ENCODE measurements around the gene NCOR2. TPM values are rescaled to one million over a fixed set of nuclear protein-coding genes. Genes with fewer than 3 reads are reported as not detected.
A peak's percentile ranks its signal among the peaks of the same experiment; 100 is the strongest.

NCOR2 gene
- total RNA-seq, 1 donor from 2014 or later, result 12.8 TPM

DNA sequence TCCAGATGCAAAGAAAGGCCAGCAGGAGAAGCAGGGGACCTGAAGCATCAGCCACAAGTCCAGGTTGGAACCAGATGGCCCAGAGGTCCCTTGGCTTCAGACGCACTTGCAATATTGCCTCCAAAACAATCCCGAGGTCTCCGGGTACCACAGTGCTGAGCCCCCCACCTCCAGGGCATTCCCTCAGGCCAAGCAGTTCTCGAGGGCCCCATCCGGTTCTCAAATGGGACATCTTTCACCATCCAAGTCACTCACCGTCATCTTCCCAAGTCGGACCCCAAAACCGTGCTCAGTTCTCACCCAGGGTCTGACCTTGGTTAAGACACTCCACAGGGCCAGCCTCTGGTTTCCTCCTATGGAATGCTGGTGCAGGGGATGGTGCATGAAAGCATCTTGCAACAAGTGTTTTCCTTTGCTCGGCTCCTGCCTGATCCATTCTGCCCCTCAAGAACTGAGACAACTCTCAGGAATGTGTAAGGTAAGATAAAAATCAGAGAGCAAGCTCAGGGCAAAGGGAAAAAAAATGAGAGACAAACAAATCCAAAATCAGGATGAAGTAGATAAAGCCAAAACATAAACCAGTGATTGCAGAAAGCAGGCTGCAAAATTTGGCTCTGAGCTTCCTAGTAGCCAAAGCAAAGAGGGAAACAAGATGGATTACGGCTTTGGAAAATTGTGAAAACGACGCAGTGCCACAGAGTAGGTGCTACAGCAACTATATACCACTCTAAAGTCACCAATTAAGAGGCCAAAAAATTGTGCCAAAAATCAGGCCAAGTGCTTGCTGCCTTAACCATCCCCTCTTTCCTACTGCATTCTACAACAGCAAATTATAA, 8.0 kb downstream of the NCOR2 start:
- DNase-seq, result no peak

DNA sequence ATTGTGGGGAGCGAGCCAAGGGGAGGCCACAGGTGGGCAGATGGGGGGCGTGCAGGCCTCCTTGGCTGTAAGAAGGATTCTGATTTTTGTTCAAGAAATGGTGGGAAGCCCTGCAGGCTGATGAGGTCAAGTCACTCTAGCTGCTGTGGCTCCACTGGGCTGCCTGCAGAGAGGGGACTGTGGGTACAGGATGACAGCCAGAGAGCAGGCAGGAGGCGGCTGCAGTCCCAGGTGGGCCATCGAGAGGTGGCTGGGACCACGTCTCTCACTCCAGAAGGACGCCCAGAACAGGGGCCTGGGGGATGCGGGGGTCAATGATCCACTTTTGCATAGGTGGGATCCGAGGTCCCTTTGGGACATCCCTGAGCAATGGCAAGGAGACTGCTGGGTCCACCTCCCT, 9.1 kb downstream of the NCOR2 start:
- no peak for DNase-seq

DNA sequence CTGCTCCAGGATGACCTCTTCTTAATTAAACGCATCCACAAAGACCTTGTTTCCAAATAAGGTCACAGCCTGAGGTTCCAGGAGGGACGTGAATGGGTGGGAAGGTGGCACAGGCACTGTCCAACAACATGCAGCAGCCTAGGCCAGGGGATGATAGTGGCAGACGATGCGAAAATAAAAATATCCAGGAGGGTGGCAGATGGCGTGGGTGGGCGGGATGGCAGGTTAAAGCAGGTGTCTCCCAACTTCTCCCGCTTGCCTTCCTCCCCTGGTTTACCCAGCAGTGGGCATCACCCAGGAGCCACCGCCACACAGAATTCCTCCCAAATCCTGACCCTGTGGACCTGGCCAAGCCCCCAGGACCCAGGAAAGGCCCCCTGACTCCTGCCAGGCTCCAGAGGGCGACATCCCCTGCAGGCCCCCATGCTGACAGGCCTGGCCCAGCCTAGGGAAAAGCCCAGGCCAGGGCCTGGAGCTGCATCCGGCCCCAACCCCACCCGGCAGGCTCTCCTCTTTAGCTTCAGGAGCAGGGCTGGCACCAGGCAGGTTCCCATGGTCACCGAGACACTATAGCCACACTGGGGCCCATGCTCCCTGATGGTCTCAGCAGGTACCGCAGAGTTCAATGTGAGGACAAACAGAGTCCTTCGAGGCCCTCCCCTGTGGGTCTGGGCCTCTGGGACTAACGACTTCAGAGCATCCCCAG, 9.7 kb downstream of the NCOR2 start:
- no peak for DNase-seq

DNA sequence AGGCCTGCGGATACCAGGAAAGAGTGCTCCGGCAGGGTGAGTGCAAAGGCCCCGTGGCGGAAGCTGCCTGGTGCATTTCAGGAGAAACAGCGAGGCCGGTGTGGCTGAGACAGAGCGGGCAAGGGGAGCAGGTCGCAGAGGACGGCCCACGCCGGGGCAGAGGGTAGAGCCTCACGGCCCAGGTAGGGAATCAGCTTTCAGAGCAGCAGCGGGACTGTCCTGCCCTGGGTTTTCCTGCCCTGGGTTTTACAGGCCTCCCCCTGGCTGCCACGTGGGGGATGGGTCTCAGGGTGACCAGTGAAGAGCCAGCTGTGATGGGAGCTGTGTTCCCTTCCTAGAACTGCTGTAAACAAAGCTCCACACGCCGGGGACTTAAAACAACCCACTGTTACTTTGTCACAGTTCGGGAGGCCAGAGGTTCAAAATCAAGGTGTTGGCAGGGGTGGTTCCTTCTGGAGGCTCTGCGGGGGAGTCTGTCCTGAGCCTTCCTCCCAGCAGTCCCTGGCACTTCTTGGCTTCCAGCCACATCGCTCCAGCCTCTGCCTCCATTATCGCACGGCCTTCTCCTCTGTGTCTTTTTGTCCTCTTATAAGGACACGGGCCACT, 10.4 kb downstream of the NCOR2 start:
- DNase-seq, result peak; percentile 33

DNA sequence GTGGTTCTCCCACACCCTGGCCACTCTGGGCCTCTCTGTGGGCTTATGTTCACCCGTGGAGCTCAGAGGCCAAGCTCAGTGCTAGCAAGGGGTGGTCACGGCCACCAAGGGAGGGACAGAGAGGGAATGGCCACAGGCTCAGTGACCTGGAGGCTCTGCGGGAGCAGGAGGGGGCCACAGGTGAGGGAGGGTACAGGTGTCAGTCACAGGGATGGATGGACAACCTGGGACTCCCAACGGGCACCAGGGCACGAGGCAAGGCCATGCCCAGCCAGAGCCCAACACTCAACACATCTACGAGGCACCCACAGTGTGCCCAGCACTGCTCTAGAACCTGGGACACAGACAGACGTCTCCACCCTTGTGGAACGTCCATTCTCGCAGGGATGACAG, 11.3 kb downstream of the NCOR2 start:
- no peak for DNase-seq

DNA sequence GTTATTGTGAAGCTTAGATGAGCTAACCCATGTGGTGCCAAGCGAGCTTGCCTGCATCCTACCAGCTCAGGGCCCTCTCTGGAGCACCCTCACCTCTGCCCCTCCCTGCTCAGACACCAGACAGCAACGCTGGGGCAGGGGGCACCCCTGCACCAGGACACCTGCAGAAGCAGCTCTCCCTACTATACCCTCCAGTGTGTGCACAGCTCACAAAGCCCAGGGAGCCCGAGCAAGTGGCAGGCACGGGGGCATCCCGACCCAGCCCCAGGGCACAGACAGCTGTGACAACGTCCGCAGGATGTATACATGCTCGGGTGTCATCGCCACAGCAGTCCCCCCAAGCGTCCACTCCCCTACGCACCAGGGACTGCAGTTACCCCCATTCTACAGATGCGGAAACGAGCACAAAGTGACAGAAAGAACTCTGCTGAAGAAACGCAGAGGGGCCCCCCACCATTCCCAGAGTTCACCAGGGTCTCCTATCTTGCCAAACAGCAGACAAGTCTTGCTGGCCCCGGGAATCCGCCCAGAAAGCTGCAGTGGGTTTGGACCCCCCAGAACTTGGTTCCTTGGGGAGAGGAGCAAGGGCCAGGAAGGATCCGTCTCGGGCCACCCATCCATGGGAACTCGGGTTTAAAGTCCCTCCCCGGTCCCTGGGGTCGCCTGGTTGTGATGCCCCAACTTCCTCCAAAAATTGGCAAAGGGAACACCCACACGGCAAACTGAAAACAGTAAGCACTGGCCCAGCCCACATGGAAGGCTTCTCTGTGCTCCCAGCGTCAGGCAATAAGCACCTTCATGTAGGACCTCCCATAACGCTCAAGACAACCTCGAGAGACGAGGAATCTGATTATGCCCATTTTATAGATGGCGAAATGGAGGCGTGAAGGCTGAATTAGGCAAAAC, 12.0 kb downstream of the NCOR2 start:
- DNase-seq, result no peak

DNA sequence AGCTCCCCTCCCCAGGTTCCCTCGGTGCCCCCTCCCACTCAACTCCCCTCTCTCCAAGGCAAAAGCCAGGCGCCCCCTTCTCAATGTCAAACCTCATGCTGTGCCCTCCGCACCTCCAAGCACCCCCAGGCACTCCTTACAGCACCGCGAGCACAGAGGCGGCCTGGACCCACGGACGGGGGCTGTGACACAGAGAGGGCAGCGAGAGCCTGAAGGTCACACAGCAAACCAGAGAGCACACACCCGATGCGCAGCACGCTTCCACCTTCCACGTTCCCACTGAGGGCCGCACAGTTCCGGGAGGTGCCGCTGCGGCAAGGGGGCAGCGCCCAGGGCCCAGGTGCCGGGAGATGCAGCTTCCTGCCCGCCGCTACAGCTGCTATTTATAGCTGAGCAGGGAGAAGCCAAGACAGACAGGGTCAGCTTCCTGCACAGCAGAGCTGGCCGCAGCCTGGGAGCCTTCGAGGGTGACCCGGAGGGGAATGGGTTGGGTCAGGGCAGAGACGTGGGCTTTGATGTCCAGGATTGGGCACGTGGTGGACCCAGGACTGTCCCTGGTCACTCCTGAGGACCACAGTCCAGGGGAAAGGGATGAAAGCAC, 12.9 kb downstream of the NCOR2 start:
- DNase-seq, result no peak

DNA sequence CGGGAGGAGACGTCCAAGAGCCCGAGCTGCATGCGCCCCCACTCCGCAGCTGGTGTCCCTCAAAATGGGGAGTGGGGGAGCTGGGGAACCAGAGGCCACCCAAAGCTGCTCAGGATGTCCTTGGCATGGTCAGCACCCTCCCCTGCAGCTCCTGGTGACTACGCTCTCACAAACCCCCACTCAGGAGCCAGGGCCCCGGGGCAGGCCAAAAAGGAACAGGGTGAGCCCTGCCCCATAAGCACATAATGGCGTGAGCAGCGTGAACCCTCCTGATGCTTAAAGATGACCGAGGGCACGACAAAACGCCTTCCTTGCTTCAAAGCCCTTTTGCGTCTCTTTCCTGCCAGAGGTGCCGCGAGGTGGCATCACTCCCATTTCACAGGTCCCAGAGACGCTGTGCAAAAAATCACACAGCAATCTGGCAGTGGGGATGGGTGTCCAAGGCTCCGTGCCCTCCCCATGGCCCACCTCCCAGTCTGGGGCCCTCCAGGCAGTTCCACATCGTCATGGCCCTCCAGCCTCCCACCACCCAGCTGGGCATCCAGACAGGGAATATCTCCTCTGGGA, 13.5 kb downstream of the NCOR2 start:
- DNase-seq, result no peak

DNA sequence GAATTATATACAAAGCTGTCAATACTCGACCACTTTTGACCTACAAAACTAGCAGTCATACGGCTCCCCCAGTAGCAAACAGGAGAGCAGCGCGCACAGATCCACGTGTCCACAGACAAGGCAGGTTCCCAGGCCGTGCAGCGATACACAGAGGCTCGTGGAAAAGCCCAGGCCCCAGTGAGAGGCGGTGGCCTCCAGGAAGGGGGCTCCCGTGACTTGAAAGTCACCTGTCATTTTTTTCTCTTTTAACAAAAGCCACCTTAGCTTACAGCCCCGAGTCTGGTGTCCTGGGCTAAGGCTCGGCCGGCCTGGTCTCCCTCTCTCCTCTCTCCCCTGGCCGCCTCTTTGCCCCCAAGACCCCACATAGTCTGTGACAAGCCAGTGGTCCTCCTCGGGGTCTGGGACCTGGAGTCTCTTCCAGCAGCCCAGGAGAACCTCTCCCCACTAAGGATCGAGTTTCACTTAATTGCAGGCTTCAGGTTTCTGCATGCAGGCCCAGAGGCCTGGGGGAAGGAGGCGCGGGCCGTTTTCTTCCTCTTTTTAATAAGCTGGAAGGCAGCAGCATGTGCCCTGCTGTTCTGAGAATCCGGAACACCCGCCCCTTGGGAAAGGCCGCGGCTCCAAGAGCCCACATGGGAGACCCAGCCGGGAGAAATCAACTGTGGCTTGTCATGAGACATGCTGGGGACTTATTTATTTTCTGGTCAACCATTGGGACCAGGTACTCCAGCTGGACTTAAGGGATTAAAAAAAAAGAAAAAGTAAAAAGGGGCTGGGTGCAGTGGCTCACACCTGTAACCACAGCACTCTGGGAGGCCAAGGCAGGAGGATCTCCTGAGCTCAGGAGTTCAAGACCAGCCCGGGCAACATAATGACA, 15.9 kb downstream of the NCOR2 start:
- no peak for DNase-seq

DNA sequence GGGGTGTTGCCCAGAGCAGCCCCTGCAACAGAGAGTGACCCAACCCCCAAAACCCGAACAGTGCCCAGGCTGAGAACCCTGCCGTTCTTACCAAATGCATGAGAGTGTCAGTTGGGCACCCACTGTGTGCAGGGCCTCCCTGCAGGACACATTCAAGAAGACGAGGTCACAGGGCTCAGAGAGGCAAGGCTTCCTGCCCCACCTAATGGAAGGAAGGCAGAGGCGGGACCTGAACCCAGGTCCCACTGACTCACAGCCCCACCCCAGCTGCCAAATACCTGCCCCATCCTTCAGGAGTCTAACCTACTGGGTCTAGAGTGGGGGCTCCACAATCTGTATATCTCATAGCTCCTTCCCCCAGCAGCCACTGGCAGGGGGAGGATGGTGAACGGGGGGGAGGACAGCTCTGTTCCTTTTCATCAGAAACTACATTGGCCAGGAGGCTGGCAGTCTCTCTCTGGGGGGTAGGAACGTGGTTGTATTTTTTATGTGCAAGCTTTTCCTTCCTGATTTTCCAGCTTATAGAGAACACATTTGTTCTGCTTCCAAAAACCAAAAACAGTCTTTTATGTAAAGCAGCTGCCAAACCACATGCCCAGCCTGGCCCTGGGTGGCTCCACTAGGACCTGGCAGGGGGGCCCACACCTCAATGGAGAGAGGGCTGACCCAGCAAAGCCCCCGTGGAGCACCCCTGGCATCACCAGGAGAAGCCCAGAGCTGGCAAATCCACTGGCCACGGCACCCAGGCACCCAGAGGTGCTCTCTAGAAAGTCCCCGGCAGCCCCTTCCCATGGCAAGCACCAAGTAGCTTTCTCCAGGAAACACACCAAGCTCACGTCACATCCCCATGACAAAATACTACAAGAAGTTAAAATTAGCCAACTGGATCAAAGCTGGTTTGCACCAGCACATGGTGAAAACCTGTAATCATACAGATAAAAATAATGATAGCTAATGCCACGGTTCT, 17.0 kb downstream of the NCOR2 start:
- no peak for DNase-seq

DNA sequence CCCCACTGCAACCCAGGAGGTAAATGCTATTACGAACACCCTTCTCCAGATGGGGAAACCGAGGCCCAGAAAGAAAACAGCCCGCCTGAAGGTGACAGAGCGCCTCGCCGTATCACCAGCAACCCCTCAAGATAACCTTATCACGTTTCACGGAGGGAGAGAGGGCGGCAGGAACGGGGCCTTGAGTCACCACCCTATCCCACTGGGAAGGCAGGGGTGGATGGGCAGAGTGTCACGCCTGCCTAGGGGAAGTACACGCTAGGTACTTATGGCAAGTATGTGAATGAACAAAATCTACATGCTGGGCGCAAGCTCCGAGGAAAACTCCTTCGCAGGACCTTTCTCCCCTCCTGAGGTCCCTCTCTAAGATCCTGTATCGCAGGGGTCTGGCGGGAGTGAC, 17.8 kb downstream of the NCOR2 start:
- no peak for DNase-seq

DNA sequence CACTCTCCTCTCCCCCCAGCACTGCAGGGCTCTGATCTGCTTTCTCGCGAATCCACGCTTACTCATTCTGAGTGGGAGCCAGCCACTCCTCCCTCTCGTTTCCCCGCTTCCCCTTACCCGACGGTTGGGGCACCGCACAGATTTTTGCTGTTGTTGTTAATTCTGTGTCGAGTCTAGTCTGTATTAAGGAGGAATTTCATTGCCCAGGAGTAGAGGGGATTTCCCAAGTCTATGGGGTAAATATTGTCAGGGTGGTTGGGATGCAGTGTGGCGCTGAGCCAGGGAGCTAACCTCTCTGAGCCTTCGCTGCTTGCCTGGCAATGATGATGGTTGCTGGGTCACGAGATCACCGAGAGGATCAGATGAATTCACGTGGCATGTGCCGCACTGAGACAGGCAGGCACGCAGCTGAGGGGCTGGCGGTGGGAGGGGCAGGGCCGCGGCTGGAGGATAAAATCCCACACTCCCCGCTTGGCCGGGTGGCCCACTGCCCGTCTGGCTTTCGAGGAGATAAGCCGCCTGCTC, 18.5 kb downstream of the NCOR2 start:
- peak; percentile 37 for DNase-seq

DNA sequence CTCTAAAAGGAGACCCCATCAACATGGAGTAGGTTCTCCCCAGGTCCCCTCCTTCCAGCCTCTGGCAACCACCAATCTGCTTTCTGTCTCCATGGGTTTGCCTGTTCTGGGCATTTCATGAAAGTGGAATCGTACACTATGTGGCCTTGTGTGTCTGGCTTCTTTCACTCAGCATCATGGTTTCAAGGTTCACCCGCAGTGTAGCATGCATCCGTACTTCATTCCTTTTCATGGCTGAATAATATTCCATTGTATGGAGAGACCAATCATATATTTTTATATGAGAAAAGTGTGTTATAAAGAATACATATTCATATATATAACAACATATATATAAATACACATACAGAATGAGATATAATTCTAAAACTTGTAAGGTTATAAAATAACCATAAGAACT, 19.8 kb downstream of the NCOR2 start:
- DNase-seq, result no peak

DNA sequence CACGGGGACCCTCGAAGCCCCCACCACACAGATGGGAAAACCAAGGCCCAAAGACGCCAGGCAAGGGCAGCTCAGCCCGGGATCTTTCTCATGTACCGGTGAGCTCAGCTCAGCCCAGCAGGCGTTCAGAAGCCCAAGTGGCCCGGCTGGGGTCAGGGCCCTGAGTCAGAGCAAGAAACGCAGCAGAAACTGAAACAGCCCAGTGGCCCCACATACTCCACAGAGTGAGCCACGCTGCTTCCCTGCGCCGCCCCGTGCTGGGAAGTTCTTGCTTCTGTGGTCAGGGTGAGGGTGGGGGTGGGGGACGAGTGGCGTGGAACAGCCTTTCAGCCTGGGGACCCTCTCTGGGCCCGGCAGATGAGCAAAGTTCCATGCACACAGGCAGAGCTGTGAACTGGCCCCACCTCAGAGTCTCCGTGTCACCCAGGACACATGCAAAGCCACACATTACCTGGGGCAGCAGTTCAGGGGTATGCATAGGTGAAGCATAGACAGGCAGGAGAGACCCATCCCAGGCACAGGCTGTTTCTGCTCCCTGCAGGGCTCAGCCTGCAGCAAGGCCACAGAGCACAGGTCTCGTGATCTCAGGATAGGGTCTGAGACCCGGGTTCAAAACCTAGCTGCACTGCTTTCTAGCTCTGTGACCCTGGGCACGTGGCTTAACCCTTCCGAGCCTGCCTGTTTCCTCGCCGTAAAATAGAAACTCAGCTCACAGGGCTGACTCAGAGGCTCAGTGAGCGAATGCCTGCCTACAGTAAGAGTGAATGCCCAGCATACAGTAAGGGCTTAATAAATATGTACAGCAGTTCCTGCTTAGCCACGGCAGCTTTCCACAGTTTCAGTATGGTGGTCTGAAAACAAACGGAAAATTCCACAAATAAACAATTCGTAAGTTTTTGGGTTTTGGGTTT, 21.6 kb downstream of the NCOR2 start:
- DNase-seq, result no peak

DNA sequence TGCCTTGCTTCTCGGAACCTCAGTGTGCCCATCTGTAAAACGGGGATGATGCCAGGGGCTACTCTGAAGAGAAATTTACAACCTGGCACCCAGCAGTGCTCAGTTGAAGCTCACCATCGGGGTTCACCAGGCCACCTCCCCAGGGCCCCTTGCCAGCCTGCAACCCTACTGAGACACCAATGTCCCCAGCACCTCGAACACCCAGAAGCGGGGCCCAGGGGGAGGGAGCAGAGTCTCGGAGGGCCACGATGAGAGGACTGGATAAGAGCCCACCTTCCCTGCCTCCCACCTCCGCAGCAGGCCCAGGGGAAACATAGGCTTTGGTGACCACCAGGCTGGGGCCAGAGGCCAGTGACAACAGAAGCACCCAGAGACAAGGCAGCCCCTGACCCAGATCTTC, 22.4 kb downstream of the NCOR2 start:
- no peak for DNase-seq

DNA sequence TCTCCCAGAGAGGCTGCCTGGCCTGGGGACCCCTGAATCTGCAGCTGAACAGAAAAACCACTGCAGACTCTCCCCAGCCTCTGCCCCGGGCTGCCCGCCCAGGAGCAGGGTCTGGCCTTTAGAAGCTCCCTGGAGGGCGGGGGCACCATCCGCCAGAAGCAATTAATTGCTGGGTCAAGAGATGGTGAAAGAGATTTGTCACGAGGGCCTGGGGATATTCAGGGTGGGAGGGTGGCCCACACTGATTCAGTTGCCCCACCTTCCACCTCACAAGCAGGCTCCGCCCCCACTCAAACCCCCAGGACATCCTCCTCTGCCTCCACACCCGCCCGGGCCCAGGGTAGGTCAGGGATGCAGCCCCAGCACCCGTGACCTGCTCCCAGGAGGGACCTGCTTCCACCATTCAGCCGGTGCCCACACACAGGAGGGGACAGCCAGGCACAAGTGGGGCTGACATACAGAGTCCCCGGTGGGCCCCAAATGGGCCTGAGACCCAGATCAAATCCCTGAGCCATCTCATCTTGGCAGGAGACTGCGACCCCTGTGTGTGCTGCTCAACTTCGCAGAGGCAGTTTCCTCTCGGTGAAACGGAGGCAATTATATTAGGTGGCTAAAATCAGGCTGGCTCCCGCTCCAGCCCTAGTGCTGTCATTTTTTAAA, 23.0 kb downstream of the NCOR2 start:
- DNase-seq, result no peak

DNA sequence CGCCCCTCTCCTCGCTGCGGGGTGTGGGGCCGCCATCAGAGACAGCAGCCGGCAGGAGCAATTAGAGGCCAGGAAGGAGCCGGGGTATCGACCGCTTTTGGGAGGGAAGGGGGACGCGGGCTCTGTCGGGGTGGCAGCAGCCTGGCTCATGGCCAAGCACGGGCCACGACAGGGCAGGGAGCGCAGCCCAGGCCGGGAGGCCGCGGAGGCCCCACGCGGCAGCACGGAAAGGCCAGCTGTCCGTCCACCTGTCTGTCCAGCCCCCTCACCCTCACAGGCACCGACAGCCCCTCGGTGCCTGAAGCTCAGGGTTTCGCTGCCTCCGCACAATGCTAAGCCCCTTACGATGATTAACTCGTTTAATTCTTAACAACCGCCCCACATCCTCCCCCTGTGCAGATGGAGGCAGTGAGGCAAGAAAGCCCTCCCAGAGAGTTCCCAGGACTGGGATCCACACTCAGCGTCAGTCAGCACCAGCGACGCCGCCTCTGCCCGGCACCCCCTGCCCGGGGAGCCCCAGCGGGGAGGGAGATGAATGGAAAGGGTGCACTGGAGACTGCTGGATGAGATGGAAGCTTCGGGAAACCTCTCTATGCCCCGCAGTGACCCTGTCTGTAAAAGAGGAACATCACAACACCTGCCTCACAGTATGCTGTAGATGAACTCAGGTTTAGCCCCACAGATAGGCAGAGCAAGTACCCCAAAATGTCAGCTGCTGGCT, 23.7 kb downstream of the NCOR2 start:
- DNase-seq, result no peak

All from occipital lobe (tissue), 2 donors.